ENCODE results near the gene PRR15.

DNA sequence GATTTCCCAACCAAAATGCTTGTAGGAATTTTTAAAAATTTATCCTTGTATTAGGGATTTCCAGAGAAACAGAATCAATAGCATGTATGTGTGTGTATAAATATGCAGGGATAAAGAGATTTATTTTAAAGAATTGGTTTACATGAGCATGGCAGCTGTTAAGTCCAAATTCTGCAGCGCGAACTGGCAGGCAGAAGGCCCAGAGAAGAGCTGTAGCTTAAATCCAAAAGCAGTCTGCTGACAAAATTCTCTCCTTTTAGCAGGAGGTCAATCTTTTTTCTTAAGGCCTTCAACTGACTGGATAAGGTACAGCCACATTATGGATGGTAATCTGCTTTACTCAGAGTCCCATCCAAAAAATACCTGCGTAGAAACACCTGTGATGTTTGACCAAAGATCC, 42.0 kb downstream of the PRR15 start:
- TF ChIP-seq, protein P1, sequence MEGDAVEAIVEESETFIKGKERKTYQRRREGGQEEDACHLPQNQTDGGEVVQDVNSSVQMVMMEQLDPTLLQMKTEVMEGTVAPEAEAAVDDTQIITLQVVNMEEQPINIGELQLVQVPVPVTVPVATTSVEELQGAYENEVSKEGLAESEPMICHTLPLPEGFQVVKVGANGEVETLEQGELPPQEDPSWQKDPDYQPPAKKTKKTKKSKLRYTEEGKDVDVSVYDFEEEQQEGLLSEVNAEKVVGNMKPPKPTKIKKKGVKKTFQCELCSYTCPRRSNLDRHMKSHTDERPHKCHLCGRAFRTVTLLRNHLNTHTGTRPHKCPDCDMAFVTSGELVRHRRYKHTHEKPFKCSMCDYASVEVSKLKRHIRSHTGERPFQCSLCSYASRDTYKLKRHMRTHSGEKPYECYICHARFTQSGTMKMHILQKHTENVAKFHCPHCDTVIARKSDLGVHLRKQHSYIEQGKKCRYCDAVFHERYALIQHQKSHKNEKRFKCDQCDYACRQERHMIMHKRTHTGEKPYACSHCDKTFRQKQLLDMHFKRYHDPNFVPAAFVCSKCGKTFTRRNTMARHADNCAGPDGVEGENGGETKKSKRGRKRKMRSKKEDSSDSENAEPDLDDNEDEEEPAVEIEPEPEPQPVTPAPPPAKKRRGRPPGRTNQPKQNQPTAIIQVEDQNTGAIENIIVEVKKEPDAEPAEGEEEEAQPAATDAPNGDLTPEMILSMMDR (IDR thresholded peaks at IDR 0.05), result no peak
- no peak for TF ChIP-seq POLR2A (IDR thresholded peaks at IDR 0.05)
